NCI-H82 treated with DMSO at 0.1 percent for 48 hours (cell line): ENCODE data around the gene REEP1.
A peak's percentile ranks its signal among the peaks of the same experiment; 100 is the strongest.

Experiments used
- DNase-seq: peaks from one replicate; lab custom pipeline; 2025; ENCODE audit not compliant: unreplicated experiment; lab: John Stamatoyannopoulos, UW

REEP1 gene, protein sequence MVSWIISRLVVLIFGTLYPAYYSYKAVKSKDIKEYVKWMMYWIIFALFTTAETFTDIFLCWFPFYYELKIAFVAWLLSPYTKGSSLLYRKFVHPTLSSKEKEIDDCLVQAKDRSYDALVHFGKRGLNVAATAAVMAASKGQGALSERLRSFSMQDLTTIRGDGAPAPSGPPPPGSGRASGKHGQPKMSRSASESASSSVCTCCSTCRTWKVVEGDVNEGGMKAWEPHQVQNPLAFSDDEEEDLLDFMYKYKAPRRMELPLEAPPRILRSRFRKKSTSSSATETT

DNA sequence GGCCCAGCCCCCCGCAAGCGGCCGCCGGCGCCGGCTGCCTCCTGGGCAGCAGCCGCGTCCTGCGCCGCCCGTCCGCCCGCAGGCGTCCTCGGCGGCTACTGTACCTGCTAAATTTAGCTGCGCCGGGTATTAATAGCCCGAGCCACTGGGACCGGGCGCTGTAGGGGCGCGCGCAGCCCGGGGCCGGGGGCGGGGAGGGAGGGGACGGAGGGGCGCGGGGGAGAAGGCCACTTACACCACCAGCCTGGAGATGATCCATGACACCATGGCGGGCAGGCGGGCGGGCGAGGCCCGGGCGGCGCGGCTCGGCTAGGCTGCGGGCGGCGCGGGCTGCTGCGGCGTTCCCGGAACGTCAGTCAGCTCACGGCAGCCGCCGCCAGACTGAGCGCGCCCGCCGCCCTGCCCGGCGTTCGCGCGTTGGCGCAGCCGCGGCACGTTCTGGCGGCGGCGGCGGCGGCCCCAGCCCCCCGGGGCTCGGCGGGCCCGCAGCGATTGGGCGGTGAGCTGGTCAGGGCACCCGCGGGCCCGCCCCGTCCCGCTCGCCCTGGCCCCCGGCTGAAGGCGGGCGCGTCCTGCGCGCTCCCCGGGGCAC, at the start of gene REEP1:
Gene REEP1 (minus strand): TSS at position 383 of the 592 bp plus-strand sequence. CDS start 116 bp downstream, at position 267.
- no peak for DNase-seq

DNA sequence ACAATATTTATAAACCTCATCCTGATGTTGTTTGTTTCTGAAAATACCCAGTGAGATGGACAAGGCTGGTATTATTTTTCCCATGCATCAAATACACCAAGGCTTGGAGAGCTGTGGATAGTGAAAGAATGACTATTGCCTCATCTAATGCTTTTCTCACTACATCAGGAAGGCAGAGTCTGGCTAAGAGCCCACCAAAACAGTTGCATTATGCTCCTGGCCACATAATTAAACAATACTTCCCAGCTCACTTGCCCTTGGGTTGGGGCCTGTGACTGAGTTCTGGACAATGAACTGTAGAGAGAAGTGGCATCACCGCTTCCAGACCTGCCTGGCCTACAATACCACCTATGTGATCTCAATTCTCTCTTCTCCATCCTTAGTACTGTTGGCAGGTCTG, 46.4 kb upstream of the REEP1 start:
- DNase-seq: no peak

DNA sequence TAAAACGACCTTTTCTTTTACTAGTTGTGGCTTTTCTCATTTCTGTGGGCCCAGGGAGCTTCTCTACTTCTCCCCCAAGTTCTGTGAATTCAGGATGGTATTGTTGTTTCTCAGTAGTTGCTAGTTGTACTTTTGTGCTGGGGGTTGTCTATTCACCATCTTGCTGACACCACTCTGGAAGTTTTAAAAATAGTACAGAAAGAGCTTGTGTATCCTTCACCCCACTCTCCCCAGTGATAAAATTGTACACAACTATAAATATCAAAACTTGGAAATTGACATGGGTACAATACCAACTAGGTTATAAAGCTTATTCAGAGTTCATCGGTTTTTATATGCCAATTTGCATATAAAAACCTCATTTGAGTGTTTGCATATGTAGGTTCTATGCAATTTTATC, 45.3 kb upstream of the REEP1 start:
- DNase-seq: no peak

DNA sequence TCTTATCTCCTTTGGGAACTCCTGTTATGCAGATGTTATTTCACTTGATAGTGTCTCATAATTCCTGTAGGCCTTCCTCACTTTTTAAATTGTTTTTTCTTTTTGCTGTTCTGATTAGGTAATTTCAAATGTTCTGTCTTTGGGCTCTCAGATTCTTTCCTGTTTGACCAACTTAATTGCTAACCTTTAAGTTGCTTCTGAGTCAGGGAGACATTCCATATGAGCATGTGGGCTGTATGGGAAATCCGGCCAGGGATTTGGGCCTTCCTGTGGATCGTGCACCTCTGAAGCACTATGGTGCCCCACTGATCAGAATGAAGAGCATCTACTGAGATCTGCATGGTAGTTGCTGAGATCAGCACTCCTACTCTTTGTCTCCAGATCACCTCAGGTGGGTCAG, 44.7 kb upstream of the REEP1 start:
- DNase-seq: no peak

DNA sequence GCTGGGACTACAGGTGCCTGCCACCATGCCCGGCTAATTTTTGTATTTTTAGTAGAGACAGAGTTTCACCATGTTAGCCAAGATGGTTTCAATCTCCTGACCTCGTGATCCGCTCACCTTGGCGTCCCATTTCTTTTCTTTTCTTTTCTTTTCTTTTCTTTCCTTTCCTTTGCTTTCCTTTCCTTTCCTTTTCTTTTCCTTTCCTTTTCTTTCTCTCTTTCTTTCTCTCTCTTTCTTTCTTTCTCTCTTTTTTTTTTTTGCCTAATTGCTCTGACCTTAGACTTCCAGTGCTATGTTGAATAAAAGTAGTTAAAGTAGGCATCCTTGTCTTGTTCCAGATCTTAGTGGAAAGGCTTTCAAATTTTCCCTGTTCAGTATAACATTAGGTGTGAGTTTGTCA, 41.0 kb upstream of the REEP1 start:
- no peak for DNase-seq

DNA sequence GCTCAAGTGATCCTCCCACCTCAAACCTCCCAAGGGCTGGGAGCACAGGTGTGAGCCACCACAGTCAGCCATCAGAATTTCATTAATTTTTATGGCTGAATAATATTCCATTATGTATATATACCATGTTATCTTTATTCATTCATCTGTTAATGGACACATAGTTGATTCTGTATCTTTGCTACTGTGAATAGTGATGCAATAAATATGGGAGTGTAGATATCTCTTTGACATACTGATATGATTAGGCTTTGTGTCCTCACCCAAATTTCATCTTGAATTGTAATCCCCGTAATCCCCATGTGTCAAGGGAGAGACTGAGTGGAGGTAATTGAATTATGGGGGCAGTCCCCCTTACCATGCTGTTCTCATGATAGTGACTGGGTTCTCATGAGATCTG, 38.2 kb upstream of the REEP1 start:
- DNase-seq: peak; percentile 77

DNA sequence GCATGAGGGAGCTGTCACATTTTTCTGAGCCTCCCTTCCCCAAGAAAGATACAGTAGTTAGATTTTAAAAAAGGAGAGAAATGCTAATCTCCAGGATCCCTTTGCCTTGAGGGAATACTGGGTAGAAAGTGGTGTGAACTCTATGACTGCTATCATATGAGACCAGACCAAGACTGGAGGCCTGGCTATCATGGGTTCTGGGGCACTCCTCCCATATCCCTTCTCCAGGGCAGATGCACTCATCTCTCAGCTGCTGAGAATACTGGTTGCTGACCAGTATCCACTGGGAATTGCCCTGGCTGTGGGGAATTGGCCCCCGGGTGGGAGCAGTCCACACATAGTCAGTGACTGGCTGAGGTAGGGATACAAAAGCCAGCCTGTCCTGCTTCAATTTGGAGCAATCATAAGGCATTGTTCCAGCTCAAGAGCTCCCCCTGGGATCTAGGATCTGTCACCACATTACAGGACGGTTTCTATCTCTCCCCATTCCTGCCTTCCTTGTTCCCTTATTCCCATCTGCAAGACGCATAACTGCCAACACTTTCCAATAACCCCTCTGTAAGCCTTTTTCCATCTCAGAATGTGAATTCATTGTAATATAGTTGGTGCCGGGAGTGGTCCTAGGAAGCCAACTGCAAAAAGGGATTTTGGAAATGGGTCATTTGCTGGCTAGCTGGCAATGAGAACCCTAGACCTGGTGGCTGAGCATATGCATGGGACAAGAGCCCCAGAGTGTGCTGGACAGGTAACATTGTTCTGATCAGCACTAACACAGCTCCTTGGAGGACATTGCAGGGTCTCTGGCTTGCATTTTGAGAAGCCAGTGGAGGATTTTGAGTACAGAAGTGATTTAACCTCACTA, 35.4 kb upstream of the REEP1 start:
- peak; percentile 77 for DNase-seq

DNA sequence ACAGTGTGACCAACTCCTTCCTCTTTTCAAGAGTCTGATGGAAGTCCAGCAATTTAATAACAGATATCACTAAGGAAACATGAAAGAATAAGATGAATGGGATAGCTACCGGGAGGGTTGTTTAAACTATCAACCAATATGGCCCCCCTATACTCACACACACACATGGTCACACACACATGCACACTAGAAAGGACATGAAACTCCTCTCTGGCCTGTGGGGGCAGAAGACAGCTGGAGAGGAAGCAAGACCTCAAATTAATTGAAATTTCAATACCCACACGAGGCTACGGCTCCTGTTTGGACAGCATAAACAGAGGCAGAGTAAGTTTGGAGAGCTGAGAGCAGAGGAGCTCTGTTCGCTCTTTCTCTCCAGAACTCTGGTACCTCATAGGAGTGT, 34.7 kb upstream of the REEP1 start:
- DNase-seq: no peak

DNA sequence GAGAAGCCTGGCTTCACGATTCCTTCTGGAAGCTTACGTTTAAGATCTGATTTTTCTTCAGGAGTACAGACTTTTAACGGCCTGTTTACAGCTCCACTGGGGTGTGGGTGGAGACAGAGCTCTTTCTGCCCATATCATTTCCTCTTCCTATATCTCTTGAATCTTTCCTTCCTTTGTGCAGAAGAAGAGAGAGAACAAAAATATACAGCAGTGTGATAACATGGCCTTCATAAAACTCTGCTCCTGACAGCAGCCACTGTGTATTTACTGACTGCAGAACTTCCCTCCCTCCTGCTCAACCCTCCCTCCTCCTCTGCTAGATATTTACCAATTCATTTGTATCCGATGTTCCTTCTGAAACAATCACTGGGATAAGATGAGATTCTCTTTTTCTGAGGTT, 34.1 kb upstream of the REEP1 start:
- DNase-seq: no peak

DNA sequence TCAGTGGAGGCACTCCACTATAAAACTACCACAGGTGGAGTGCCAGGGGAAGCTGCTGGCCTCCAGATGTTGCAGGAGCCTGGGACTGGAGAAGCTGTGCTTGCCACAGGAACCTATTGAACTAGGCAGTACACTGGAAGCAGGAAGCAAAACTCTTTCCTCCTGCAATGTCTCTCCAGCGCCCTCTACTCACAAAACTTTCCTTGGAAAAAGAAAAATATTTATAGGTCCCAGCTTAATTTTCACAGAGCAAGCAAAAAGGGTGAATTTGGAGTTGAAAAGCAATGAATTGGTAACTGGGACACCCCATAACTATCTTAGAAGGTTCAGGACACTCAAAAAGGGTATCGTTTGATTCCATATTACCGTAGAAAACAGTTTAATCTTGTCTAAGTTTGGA, 33.2 kb upstream of the REEP1 start:
- DNase-seq: no peak

DNA sequence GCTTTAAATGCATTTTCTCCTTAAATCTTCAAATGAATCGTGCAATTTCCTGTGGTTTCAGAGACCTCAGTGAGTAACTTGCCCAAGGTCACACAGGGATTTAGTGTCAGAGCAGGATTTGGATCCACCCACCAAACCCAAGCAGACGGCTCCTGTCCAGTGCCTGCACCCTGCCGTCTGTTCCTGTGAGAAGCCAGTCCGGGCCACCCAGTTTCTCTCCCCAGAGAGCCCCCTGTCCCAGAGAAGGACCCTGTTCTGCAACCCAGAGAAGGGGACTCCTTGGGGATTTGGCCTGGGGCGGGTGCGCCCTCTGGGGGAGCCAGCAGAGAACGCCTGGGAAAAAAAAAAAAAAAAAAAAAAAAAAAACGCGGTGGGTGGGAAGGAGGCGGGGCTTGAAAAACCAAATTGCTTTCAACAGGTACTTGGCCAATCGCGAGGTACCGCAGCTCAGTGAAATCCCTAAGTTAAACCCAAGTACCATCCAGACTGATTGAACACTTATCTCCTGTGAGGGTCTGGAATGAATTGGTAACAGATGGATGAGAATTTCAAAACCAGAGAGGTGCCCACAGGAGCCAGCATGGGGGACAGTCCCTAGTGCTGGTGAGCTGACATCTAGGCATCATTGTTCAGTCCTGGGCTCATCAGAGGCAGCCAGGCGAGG, 30.9 kb upstream of the REEP1 start:
- DNase-seq: peak; percentile 52

DNA sequence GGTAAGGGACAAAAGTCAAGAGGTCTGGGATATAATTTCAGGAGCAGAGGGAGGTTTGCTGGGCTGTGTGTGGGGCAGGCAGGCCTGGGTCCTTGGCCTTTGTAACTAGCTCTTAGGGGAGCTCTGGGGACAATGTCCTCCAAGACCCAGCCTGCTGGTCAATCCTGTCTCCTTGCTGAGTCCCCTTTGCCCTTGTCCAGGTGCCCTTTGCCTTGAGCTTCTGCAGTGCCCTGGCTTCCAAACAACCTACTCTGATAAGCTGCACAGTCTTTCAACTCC, 30.0 kb upstream of the REEP1 start:
- no peak for DNase-seq

DNA sequence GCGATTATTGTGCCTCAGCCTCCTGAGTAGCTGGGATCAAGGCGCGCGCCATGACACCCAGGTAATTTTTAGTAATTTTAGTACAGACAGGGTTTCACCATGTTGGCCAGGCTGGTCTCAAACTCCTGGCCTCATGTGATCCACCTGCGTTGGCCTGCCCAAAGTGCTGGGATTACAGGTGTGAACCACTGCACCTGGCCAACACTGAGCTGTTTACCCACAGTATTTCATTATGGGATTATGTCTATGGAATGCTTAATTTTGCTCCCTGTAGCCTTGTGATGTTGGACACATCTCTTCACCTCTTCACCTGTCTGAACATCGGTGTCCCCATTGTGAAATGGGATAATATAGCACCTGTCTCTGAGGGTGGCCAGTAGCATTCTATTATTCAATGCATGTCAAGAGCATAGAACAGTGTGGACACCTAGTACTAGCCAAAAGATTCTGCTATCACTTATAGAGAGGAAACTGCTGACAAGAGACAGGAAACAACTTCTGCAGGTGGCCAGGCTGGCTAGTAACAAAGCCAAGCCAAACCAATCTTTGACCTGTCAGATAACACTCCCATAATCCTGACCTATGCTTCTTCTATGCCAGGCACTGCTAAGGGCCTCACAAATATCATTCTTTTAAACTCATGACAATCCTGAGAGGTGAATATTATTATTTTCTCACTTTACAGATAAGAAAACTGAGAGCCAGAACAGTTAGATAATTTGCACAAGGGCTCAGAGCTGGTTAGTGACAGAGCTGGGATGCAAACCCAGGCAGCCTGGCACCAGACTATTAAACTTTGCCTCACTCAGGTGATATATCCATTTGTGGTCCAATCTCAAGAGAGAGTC, 29.4 kb upstream of the REEP1 start:
- DNase-seq: no peak

DNA sequence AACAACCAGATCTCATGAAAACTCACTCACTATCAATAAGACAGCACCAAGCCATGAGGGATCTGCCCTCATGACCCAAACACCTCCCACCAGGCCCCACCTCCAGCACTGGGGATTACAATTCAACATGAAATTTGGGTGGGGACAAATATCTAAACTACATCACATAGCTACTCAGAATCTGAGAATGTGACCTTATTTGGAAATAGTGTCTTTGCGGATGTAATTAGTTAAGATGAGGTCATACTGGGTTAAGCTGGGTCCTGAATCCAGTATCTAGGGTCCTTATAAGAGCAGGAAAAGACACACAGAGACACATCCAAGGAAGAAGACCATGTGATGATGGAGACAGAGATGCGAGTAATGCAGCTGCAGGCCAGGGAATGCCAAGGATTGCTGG, 27.5 kb upstream of the REEP1 start:
- no peak for DNase-seq

DNA sequence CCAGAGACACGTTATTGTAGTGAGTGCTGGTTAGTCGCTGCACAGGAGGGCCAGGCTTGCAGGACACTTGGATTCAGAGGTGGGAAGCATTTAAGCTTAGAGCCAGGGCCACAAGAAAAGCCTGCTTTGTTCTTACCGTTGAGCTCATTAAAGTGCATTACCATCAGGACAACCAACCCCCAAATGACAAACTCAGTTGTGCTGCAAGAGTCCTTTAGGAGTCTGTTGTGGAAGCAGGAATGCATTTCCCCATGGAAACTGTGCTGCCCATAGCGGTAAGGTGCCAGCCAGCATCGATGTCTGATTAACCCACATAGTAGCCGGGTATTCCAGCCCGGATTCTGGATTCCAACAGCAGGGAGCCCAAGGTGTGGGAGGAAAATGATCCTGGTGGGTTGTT, 23.4 kb upstream of the REEP1 start:
- peak; percentile 69 for DNase-seq

DNA sequence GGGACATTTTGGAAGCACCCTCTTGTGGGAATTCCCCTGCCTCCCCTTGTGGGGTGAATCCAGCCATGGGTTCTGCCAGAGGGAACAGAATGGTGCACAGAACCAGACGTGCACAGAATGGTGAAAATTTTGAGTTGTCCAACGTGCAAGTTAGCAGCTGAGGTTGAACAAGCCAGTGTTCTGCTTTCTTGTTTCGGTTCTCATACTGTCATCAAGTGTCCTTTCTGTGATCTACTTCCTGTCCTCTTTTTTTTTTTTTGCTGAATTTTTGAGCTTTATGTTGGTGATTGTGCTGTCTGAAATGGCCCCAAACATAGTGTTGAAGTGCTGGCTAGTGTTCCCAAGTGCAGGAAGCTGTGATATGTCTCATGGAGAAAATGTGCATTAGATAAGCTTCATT, 21.5 kb upstream of the REEP1 start:
- DNase-seq: no peak

DNA sequence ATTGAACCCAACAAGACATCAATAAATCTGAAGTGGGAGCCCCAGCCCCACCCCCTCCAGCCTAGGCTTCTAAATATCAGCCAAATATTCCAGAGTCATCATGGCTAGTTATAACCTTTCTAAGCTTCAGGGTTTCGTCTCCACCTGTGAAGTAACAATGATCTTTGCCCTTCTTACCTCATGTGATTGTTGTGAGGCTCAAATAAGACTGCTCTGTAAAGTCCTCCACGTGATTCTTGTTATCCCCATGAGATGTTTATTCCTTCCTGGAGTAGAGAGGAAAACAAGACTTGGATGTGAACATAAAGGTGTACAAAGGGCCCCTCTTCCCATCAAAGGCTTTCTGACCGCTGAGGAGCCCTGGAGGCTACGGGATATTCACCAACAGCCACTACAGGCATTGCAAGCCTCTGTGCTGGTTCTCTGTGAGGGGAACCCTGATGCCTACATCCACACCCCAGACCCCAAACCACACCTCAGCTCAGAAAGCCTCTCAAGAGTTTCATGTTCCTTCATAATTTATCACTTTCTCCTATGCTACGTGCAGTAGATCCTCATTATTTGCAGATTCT, 20.1 kb upstream of the REEP1 start:
- DNase-seq: no peak

DNA sequence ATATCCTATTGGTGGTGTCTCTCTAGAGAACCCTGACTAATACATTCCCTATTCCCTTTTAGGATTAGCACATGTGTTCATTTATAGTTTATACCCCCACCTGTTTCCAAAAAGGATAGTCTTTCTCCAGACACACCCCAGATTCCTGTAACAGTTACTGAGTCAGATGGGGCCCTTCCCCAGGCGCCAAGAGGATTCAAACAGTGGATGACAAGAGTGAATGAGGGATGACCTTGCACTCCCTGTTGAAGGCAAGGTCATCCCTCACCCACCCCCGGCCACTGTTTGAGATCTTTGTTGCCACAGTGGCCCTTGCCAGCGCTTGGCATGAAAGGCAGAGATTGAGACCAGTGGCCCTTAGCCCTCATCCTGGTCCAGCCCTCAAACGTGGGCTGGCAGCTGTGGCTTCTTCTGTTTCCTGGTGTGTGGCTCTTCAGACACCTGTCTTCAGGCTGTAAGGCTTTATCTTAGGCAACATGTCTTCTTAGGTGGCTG, 15.3 kb upstream of the REEP1 start:
- no peak for DNase-seq

DNA sequence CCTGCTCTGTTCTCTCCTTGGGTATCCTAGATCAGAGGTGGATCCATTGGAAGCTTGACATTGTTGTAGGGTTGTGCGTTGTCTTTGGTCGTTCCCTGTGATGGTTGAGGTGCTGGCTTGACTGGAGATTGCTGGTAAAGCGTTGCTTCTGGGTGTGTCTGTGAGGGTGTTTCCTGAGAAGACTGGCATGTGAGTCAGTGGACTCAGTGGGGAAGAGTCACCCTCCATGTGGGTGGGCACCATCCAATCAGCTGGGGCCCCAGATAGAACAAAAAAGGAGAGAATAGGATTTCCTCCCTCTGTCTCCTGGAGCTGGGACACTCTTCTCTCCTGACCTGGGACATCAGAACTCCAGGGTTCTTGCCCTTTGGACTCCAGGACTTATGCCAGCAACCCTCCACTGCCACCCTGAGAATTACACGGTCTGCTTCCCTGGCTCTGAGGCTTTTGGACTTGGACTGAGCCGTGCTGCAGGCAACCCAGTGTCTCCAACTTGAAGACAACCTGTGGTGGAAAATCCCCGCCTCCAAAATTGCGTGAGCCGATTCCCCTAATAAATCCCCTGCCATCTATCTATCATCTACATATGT, 14.8 kb upstream of the REEP1 start:
- no peak for DNase-seq

DNA sequence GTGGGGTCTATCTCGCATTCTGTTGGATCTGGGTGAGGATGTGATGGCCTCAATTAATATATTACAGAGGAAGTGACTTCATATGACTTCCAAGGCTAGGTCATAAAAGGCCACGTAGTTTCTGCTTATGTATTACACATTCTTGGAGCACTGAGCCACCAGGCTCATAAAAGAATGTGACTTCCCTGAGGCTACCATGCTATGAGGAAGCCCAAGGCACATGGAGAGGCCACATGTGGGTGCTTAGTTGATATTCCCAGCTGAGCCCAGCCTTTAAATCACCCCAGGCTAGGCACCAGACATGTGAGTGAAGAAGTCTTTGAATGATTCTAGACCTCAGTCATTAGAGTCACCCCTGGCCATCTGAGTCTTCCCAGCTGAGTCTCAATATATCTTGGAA, 13.3 kb upstream of the REEP1 start:
- DNase-seq: no peak
